ENCODE results near the gene TMEFF1. TPM values are rescaled to one million over a fixed set of nuclear protein-coding genes. Genes with fewer than 3 reads are reported as not detected.

TMEFF1 gene
- total RNA-seq, 1 experiment from 2014 or later, result 1.7 TPM

DNA sequence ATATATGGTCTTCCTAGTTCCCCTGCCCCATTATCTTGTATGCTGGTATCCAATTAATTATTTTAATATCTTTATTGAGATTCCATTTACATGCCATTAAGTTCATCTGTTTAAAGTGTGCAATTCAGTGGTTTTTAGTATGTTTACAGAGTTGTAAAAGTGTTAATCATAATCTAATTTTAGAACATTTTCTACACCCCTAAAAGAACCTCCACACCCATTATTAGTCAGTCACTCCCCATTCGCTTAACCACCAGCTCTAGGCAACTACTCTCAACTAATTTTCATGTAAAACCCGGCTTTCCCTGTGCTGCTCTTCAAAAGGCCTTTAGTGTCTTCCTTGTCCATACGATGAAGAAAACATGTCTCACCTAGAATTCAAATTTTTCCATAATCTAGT is 84.1 kb downstream of the TMEFF1 start:
- intact Hi-C loops (cut with micrococcal nuclease; ENCODE audit: unreplicated experiment), result no loop called here
- DNase-seq, result no peak
- Mint-ChIP-seq H3K27ac (ENCODE audit: unreplicated experiment) (no peak overlapping the region), H3K27me3 (ENCODE audit: unreplicated experiment) (no peaks in the 10 kb centered on the region), H3K4me1 (ENCODE audit: low read depth, unreplicated experiment) (no peaks in the 10 kb centered on the region), H3K9me3 (ENCODE audit: low read depth, unreplicated experiment) (no peaks in the 10 kb centered on the region), H3K36me3 (ENCODE audit: insufficient read depth, unreplicated experiment) (no peaks in the 10 kb centered on the region), H3K4me3 (ENCODE audit: low read depth, unreplicated experiment) (no peak overlapping the region)
- CTCF ChIA-PET, result no interaction called here
- BruUV-seq (replicated peaks), result no TSS peak
- TF ChIP-seq, protein P1, sequence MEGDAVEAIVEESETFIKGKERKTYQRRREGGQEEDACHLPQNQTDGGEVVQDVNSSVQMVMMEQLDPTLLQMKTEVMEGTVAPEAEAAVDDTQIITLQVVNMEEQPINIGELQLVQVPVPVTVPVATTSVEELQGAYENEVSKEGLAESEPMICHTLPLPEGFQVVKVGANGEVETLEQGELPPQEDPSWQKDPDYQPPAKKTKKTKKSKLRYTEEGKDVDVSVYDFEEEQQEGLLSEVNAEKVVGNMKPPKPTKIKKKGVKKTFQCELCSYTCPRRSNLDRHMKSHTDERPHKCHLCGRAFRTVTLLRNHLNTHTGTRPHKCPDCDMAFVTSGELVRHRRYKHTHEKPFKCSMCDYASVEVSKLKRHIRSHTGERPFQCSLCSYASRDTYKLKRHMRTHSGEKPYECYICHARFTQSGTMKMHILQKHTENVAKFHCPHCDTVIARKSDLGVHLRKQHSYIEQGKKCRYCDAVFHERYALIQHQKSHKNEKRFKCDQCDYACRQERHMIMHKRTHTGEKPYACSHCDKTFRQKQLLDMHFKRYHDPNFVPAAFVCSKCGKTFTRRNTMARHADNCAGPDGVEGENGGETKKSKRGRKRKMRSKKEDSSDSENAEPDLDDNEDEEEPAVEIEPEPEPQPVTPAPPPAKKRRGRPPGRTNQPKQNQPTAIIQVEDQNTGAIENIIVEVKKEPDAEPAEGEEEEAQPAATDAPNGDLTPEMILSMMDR (IDR thresholded peaks at IDR 0.05; ENCODE audit: unreplicated experiment), result no peak

DNA sequence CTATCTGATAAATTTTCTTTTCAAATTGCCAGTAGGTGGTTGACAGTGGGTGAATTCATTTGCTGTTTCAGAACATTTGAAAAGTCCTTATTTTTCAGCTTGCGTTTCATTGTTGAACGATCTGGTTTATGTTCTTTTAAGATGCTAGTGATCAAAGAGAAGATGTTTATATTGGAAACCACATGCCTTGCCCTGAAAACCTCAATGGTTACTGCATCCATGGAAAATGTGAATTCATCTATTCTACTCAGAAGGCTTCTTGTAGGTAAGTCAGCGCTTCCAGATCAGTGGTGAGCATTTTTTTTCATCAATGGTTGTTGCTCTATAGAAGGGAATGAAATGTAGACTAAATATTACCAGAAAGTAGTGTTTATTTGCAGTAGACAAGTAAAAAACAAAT is 88.3 kb downstream of the TMEFF1 start:
- H3K27ac Mint-ChIP-seq (ENCODE audit: unreplicated experiment), result no peak overlapping the region
- DNase-seq, result no peak
- H3K9me3 Mint-ChIP-seq (ENCODE audit: low read depth, unreplicated experiment), result no peaks in the 10 kb centered on the region
- intact Hi-C loops (cut with micrococcal nuclease; ENCODE audit: unreplicated experiment), result no loop called here
- CTCF ChIA-PET, result no interaction called here
- no peaks in the 10 kb centered on the region for H3K27me3 Mint-ChIP-seq (ENCODE audit: unreplicated experiment)
- H3K36me3 Mint-ChIP-seq (ENCODE audit: insufficient read depth, unreplicated experiment), result no peaks in the 10 kb centered on the region
- TF ChIP-seq, protein P1 (IDR thresholded peaks at IDR 0.05; ENCODE audit: unreplicated experiment), result no peak
- H3K4me3 Mint-ChIP-seq (ENCODE audit: low read depth, unreplicated experiment), result no peak overlapping the region
- BruUV-seq (replicated peaks), result no TSS peak
- H3K4me1 Mint-ChIP-seq (ENCODE audit: low read depth, unreplicated experiment), result no peaks in the 10 kb centered on the region

DNA sequence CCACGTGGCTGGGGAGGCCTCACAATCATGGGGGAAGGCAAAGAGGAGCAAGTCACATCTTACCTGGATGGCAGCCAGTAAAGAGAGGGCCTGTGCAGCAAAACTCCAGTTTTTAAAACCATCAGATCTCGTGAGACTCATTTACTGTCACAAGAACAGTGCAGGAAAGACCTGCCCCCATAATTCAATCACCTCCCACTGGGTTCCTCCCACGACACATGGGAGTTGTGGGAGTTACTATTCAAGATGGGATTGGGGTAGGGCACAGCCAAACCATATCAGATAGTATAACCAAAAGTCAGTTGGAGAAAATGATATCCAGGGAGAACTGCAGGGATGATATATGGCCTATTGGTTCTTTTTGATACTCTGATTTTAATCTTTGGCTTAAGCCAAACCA is 94.9 kb downstream of the TMEFF1 start:
- intact Hi-C loops (cut with micrococcal nuclease; ENCODE audit: unreplicated experiment), result no loop called here
- H3K36me3 Mint-ChIP-seq (ENCODE audit: insufficient read depth, unreplicated experiment), result no peaks in the 10 kb centered on the region
- no peaks in the 10 kb centered on the region for H3K9me3 Mint-ChIP-seq (ENCODE audit: low read depth, unreplicated experiment)
- no peak overlapping the region for H3K4me3 Mint-ChIP-seq (ENCODE audit: low read depth, unreplicated experiment)
- no peaks in the 10 kb centered on the region for H3K27me3 Mint-ChIP-seq (ENCODE audit: unreplicated experiment)
- DNase-seq, result no peak
- no peak overlapping the region for H3K27ac Mint-ChIP-seq (ENCODE audit: unreplicated experiment)
- TF ChIP-seq, protein P1 (IDR thresholded peaks at IDR 0.05; ENCODE audit: unreplicated experiment), result no peak
- no peaks in the 10 kb centered on the region for H3K4me1 Mint-ChIP-seq (ENCODE audit: low read depth, unreplicated experiment)
- CTCF ChIA-PET, result no interaction called here
- BruUV-seq (replicated peaks), result no TSS peak

DNA sequence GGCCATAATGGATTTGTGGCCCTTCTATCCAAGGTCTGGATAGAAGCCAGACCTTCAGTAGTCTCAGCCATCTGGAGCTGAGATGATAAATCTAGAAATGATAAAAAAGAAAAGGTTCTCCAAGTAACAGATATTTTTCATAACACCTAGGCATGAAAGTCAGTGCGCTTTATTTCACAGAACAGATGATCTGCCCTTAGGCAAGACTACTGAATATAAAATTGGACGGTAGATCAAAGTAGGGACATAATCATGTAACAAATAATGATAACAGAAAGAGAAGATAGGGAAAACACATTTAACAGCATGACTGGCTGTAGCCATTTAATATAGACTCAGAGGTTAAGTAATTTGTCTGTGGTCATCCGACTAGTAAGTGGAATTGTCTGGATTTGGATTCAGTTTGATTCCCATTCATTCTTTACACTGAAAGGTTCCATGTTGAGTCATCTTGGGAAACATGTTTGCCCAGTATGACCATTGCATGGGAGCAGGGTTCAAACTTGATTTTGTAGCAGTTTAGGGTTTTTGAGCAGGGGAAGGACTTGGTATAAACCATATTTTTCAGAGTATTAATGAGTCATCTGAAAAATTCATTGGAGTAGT is 100.8 kb downstream of the TMEFF1 start:
- H3K36me3 Mint-ChIP-seq (ENCODE audit: insufficient read depth, unreplicated experiment), result no peaks in the 10 kb centered on the region
- CTCF ChIA-PET, result no interaction called here
- no peak overlapping the region for H3K27ac Mint-ChIP-seq (ENCODE audit: unreplicated experiment)
- BruUV-seq (replicated peaks), result no TSS peak
- no peaks in the 10 kb centered on the region for H3K27me3 Mint-ChIP-seq (ENCODE audit: unreplicated experiment)
- peaks cover 9% of the 10 kb centered on the region for H3K4me1 Mint-ChIP-seq (ENCODE audit: low read depth, unreplicated experiment)
- no peak for DNase-seq
- H3K9me3 Mint-ChIP-seq (ENCODE audit: low read depth, unreplicated experiment), result no peaks in the 10 kb centered on the region
- intact Hi-C loops (cut with micrococcal nuclease; ENCODE audit: unreplicated experiment), result no loop called here
- H3K4me3 Mint-ChIP-seq (ENCODE audit: low read depth, unreplicated experiment), result no peak overlapping the region
- TF ChIP-seq, protein P1 (IDR thresholded peaks at IDR 0.05; ENCODE audit: unreplicated experiment), result no peak
